SU-DHL-6 (cell line): ENCODE measurements around the gene MXD3.

Experiments used
- H2AFZ ChIP-seq: fragments of 200-600 bp; sonication (generic); 2 replicates; pipeline ENCODE4 v1.6.1; 2014; ENCODE audit warnings: low read depth, mild to moderate bottlenecking, moderate library complexity, mixed read lengths, antibody characterized with exemption, low read length; ENCODE audit not compliant: severe bottlenecking
- H3F3A ChIP-seq: fragments of 200-600 bp; shearing (Covaris generic); 2 replicates; pipeline ENCODE4 v1.6.0; 2016; ENCODE audit warnings: antibody characterized with exemption, mild to moderate bottlenecking; ENCODE audit not compliant: insufficient read depth
- H3K27ac ChIP-seq: fragments of 200-600 bp; sonication (generic); 2 replicates; pipeline ENCODE4 v1.5.1; 2016; ENCODE audit warnings: low read depth, mild to moderate bottlenecking, low read length, moderate library complexity, mixed read lengths
- H3K27me3 ChIP-seq: fragments of 200-600 bp; sonication (generic), shearing (Covaris generic); 2 replicates; pipeline ENCODE4 v1.6.0; 2014; ENCODE audit warnings: mild to moderate bottlenecking, low read length
- H3K36me3 ChIP-seq: fragments of 200-600 bp; sonication (generic); 2 replicates; pipeline ENCODE4 v1.6.1; 2014; ENCODE audit warnings: mild to moderate bottlenecking, low read length, mixed read lengths
- H3K4me2 ChIP-seq: fragments of 300-600, 200-600 bp; shearing (Covaris generic), sonication (generic); 2 replicates; pipeline ENCODE4 v1.6.0; 2014; ENCODE audit warnings: low read length, low read depth, mild to moderate bottlenecking; ENCODE audit not compliant: poor library complexity, severe bottlenecking
- H3K4me3 ChIP-seq: fragments of 200-600 bp; sonication (generic); 2 replicates; pipeline ENCODE4 v1.5.1; 2014; ENCODE audit warnings: antibody characterized with exemption, low read length, mild to moderate bottlenecking, mixed read lengths; ENCODE audit not compliant: insufficient read depth, poor library complexity, severe bottlenecking
- H3K79me2 ChIP-seq: fragments of 200-600 bp; sonication (generic); 2 replicates; pipeline ENCODE4 v1.6.1; 2014; ENCODE audit warnings: mild to moderate bottlenecking, low read length, moderate library complexity; ENCODE audit not compliant: insufficient read depth
- H3K9ac ChIP-seq: fragments of 200-600 bp; sonication (generic); 2 replicates; pipeline ENCODE4 v1.7.0; 2014; ENCODE audit warnings: mild to moderate bottlenecking, low read length
- H3K9me2 ChIP-seq: fragments of 200-600 bp; sonication (generic); replicated peaks from 2 replicates; pipeline ENCODE4 v1.6.1; 2014; ENCODE audit warnings: low read length; ENCODE audit not compliant: insufficient read depth
- H3K9me3 ChIP-seq: fragments of 200-600 bp; sonication (generic); 2 replicates; pipeline ENCODE4 v1.6.1; 2014; ENCODE audit warnings: low read length, mixed read lengths; ENCODE audit not compliant: insufficient read depth
- H4K20me1 ChIP-seq: fragments of 200-600 bp; sonication (generic); 2 replicates; pipeline ENCODE4 v1.6.1; 2014; ENCODE audit warnings: low read depth, mild to moderate bottlenecking, antibody characterized with exemption, low read length, moderate library complexity, mixed read lengths
- CTCF ChIP-seq: fragments of 200-600 bp; sonication (generic); IDR thresholded peaks from one replicate; pipeline ENCODE4 v1.5.1; 2017; ENCODE audit warnings: antibody characterized with exemption, mild to moderate bottlenecking, low read length, moderate library complexity; ENCODE audit not compliant: insufficient read depth, poor library complexity, severe bottlenecking
- EZH2phosphoT487 ChIP-seq: fragments of 200-600 bp; sonication (generic), shearing (Covaris generic); conservative IDR thresholded peaks from 2 replicates; pipeline ENCODE4 v1.6.1; 2018; ENCODE audit warnings: mild to moderate bottlenecking, antibody characterized with exemption, low read length, moderate library complexity, mixed read lengths

MXD3 gene

GRCh38 chr5:177302354-177303110, 9.2 kb downstream of the MXD3 start:
- H3F3A ChIP-seq = peaks cover 66% of the 10 kb centered on the region
- peak overlapping the region; percentile 87 for H3K9ac ChIP-seq
- peak overlapping the region; percentile 74 for H3K4me2 ChIP-seq
- no peaks in the 10 kb centered on the region for H3K9me3 ChIP-seq
- no peaks in the 10 kb centered on the region for H3K9me2 ChIP-seq
- no peaks in the 10 kb centered on the region for H3K27me3 ChIP-seq
- no peaks in the 10 kb centered on the region for H4K20me1 ChIP-seq
- TF ChIP-seq EZH2phosphoT487 (no peak), CTCF (peak; percentile 37)
- H3K4me3 ChIP-seq = peak overlapping the region; percentile 77
- peak overlapping the region; percentile 75 for H3K27ac ChIP-seq
- H3K79me2 ChIP-seq = peaks cover 23% of the 10 kb centered on the region
- no peak overlapping the region for H2AFZ ChIP-seq
- H3K36me3 ChIP-seq = 0 out of 2 replicates have a peak, but pooled peaks cover 2% of the 10 kb centered on the region

GRCh38 chr5:177301503-177302165, 10.1 kb downstream of the MXD3 start:
- Histone ChIP-seq H3K4me2 (peak overlapping the region; percentile 74), H3K9ac (peak overlapping the region; percentile 87), H3K79me2 (peaks cover 23% of the 10 kb centered on the region), H3K9me3 (no peaks in the 10 kb centered on the region), H2AFZ (no peak overlapping the region), H3K27ac (peak overlapping the region; percentile 75), H3K27me3 (no peaks in the 10 kb centered on the region), H3K9me2 (no peaks in the 10 kb centered on the region), H3F3A (peaks cover 68% of the 10 kb centered on the region), H3K4me3 (no peak overlapping the region), H3K36me3 (no peaks in the 10 kb centered on the region), H4K20me1 (no peaks in the 10 kb centered on the region)
- no peak for TF ChIP-seq EZH2phosphoT487
- TF ChIP-seq CTCF = no peak

GRCh38 chr5:177300951-177301350, 10.7 kb downstream of the MXD3 start:
- no peaks in the 10 kb centered on the region for H3K36me3 ChIP-seq
- H3K79me2 ChIP-seq = peaks cover 21% of the 10 kb centered on the region
- H3K4me2 ChIP-seq = peak overlapping the region; percentile 0
- H3K9ac ChIP-seq = no peak overlapping the region
- no peak overlapping the region for H3K4me3 ChIP-seq
- no peak for TF ChIP-seq EZH2phosphoT487
- no peaks in the 10 kb centered on the region for H4K20me1 ChIP-seq
- no peaks in the 10 kb centered on the region for H3K9me3 ChIP-seq
- no peaks in the 10 kb centered on the region for H3K27me3 ChIP-seq
- no peak overlapping the region for H2AFZ ChIP-seq
- no peaks in the 10 kb centered on the region for H3K9me2 ChIP-seq
- peaks cover 67% of the 10 kb centered on the region for H3F3A ChIP-seq
- H3K27ac ChIP-seq = peak overlapping the region; percentile 75
